ENCODE data around the gene NELL1.

NELL1 gene

DNA sequence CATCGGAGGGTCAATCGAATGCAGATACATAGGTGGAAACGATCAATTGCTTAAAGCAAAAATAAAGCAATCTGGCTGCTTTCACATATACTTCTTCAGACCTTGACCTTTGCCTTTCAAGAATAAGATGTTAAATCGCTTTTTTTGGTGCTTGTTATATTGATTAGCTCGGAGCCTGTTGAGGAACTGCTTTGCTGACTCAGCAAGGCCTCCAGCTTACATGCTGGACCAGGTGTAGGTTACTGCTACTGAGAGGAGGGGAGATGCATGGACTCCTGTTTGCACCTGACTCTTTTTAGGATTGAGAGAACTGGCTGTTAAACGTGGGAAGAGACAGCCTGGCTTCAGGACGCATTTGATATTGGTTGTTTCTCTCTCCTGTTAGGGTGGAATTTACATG, 31.3 kb upstream of the NELL1 start:
- Histone ChIP-seq H3K4me1 (ENCODE audit: control insufficient read depth in 1 of 2, insufficient read depth in 2 of 2, low read length in 2 of 2) (no peaks in the 10 kb centered on the region), H3K27me3 (ENCODE audit: low read depth, low read length) (no peaks in the 10 kb centered on the region), H3K27ac (ENCODE audit: low read length) (no peak overlapping the region), H3K4me3 (ENCODE audit: low read depth in 1 of 2, low read length in 2 of 2) (no peak overlapping the region), H3K9me3 (ENCODE audit: control insufficient read depth in 1 of 2, low read length in 2 of 2) (no peaks in the 10 kb centered on the region), H3K36me3 (ENCODE audit: control insufficient read depth in 1 of 2, insufficient read depth in 2 of 2, low read length in 2 of 2) (no peaks in the 10 kb centered on the region)

GRCh38 chr11:20639688-20640087, 29.7 kb upstream of the NELL1 start:
- H3K4me1 ChIP-seq (ENCODE audit: control insufficient read depth in 1 of 2, insufficient read depth in 2 of 2, low read length in 2 of 2): no peaks in the 10 kb centered on the region
- H3K36me3 ChIP-seq (ENCODE audit: control insufficient read depth in 1 of 2, insufficient read depth in 2 of 2, low read length in 2 of 2): no peaks in the 10 kb centered on the region
- H3K27ac ChIP-seq (ENCODE audit: low read length): no peak overlapping the region
- H3K4me3 ChIP-seq (ENCODE audit: low read depth in 1 of 2, low read length in 2 of 2): no peak overlapping the region
- H3K27me3 ChIP-seq (ENCODE audit: low read depth, low read length): no peaks in the 10 kb centered on the region
- no peaks in the 10 kb centered on the region for H3K9me3 ChIP-seq (ENCODE audit: control insufficient read depth in 1 of 2, low read length in 2 of 2)

GRCh38 chr11:20640401-20640800, 29.0 kb upstream of the NELL1 start:
- Histone ChIP-seq H3K27ac (ENCODE audit: low read length) (no peak overlapping the region), H3K9me3 (ENCODE audit: control insufficient read depth in 1 of 2, low read length in 2 of 2) (no peaks in the 10 kb centered on the region), H3K4me1 (ENCODE audit: control insufficient read depth in 1 of 2, insufficient read depth in 2 of 2, low read length in 2 of 2) (no peaks in the 10 kb centered on the region), H3K36me3 (ENCODE audit: control insufficient read depth in 1 of 2, insufficient read depth in 2 of 2, low read length in 2 of 2) (no peaks in the 10 kb centered on the region), H3K27me3 (ENCODE audit: low read depth, low read length) (no peaks in the 10 kb centered on the region), H3K4me3 (ENCODE audit: low read depth in 1 of 2, low read length in 2 of 2) (no peak overlapping the region)

GRCh38 chr11:20644360-20644759, 25.0 kb upstream of the NELL1 start:
- Histone ChIP-seq H3K4me1 (ENCODE audit: control insufficient read depth in 1 of 2, insufficient read depth in 2 of 2, low read length in 2 of 2) (no peaks in the 10 kb centered on the region), H3K9me3 (ENCODE audit: control insufficient read depth in 1 of 2, low read length in 2 of 2) (no peaks in the 10 kb centered on the region), H3K36me3 (ENCODE audit: control insufficient read depth in 1 of 2, insufficient read depth in 2 of 2, low read length in 2 of 2) (no peaks in the 10 kb centered on the region), H3K4me3 (ENCODE audit: low read depth in 1 of 2, low read length in 2 of 2) (no peak overlapping the region), H3K27ac (ENCODE audit: low read length) (no peak overlapping the region), H3K27me3 (ENCODE audit: low read depth, low read length) (no peaks in the 10 kb centered on the region)

GRCh38 chr11:20647976-20648565, 21.3 kb upstream of the NELL1 start:
- no peaks in the 10 kb centered on the region for H3K36me3 ChIP-seq (ENCODE audit: control insufficient read depth in 1 of 2, insufficient read depth in 2 of 2, low read length in 2 of 2)
- no peak overlapping the region for H3K4me3 ChIP-seq (ENCODE audit: low read depth in 1 of 2, low read length in 2 of 2)
- H3K9me3 ChIP-seq (ENCODE audit: control insufficient read depth in 1 of 2, low read length in 2 of 2): no peaks in the 10 kb centered on the region

DNA sequence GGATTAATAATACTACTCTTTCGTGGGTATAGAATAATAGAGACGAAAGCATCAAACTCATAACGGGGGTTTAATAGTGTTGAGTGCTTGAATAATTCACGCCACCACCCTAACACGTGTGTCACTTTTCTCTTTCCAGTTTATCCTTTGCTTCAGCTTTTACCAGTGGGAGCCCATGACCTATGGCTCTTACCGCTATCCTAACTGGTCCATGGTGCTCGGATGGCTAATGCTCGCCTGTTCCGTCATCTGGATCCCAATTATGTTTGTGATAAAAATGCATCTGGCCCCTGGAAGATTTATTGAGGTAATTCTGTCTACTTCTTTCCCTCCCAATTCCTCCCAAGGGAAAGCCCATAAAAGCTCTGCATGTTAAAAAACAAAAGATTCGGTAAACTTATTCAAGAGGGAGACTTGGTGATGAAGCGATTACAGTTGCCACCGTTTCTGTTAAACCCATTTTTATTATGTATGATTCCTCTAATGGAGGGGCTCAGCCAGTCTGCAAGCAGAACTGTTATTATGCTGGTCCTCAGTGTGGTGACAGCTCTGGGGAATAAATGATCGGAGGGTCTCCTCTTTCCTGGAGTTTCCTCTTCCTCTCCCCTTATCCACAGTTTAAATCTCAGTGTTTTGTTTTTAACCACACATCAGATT, 17.1 kb upstream of the NELL1 start:
- Histone ChIP-seq H3K4me3 (ENCODE audit: low read depth in 1 of 2, low read length in 2 of 2) (no peak overlapping the region), H3K27me3 (ENCODE audit: low read depth, low read length) (no peaks in the 10 kb centered on the region), H3K9me3 (ENCODE audit: control insufficient read depth in 1 of 2, low read length in 2 of 2) (no peaks in the 10 kb centered on the region), H3K27ac (ENCODE audit: low read length) (no peak overlapping the region), H3K4me1 (ENCODE audit: control insufficient read depth in 1 of 2, insufficient read depth in 2 of 2, low read length in 2 of 2) (no peaks in the 10 kb centered on the region), H3K36me3 (ENCODE audit: control insufficient read depth in 1 of 2, insufficient read depth in 2 of 2, low read length in 2 of 2) (no peaks in the 10 kb centered on the region)

More at GRCh38 chr11:20647976-20648565, 21.3 kb upstream of the NELL1 start:
- Histone ChIP-seq H3K27me3 (ENCODE audit: low read depth, low read length) (no peaks in the 10 kb centered on the region), H3K4me1 (ENCODE audit: control insufficient read depth in 1 of 2, insufficient read depth in 2 of 2, low read length in 2 of 2) (no peaks in the 10 kb centered on the region), H3K27ac (ENCODE audit: low read length) (no peak overlapping the region)

DNA sequence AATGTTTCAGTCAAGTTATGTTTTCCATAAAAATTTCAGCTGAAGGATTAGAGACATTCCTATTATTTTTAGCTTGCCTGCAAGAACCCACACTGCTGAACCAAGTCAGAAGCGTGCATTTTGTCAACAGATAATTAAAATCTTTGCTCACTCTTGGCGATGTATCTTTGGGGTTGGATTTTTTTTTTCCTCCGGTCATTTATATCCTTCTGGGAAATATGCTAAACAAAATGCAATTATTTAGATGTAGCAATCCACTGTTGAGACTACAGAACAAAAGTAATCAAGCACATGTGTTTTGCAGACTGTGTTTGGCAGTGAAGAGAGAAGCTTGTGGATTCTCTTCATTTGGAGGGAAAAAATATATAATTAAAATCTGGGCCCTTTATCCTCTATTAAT, 15.3 kb upstream of the NELL1 start:
- Histone ChIP-seq H3K27ac (ENCODE audit: low read length) (no peak overlapping the region), H3K36me3 (ENCODE audit: control insufficient read depth in 1 of 2, insufficient read depth in 2 of 2, low read length in 2 of 2) (no peaks in the 10 kb centered on the region), H3K4me3 (ENCODE audit: low read depth in 1 of 2, low read length in 2 of 2) (no peak overlapping the region), H3K4me1 (ENCODE audit: control insufficient read depth in 1 of 2, insufficient read depth in 2 of 2, low read length in 2 of 2) (no peaks in the 10 kb centered on the region), H3K9me3 (ENCODE audit: control insufficient read depth in 1 of 2, low read length in 2 of 2) (no peaks in the 10 kb centered on the region), H3K27me3 (ENCODE audit: low read depth, low read length) (no peaks in the 10 kb centered on the region)

- no peak overlapping the region for H3K27ac ChIP-seq (ENCODE audit: low read length)
- no peaks in the 10 kb centered on the region for H3K4me1 ChIP-seq (ENCODE audit: control insufficient read depth in 1 of 2, insufficient read depth in 2 of 2, low read length in 2 of 2)
- no peak overlapping the region for H3K4me3 ChIP-seq (ENCODE audit: low read depth in 1 of 2, low read length in 2 of 2)
- no peaks in the 10 kb centered on the region for H3K27me3 ChIP-seq (ENCODE audit: low read depth, low read length)
- H3K36me3 ChIP-seq (ENCODE audit: control insufficient read depth in 1 of 2, insufficient read depth in 2 of 2, low read length in 2 of 2): no peaks in the 10 kb centered on the region
- H3K9me3 ChIP-seq (ENCODE audit: control insufficient read depth in 1 of 2, low read length in 2 of 2): no peaks in the 10 kb centered on the region
Observed at GRCh38 chr11:20656901-20657300, 12.5 kb upstream of the NELL1 start.

GRCh38 chr11:20658135-20658534, 11.3 kb upstream of the NELL1 start:
- Histone ChIP-seq H3K4me3 (ENCODE audit: low read depth in 1 of 2, low read length in 2 of 2) (no peak overlapping the region), H3K9me3 (ENCODE audit: control insufficient read depth in 1 of 2, low read length in 2 of 2) (peaks cover 0 to 4% of the 10 kb centered on the region in 2 donors), H3K36me3 (ENCODE audit: control insufficient read depth in 1 of 2, insufficient read depth in 2 of 2, low read length in 2 of 2) (no peaks in the 10 kb centered on the region), H3K4me1 (ENCODE audit: control insufficient read depth in 1 of 2, insufficient read depth in 2 of 2, low read length in 2 of 2) (no peaks in the 10 kb centered on the region), H3K27me3 (ENCODE audit: low read depth, low read length) (no peaks in the 10 kb centered on the region), H3K27ac (ENCODE audit: low read length) (no peak overlapping the region)

DNA sequence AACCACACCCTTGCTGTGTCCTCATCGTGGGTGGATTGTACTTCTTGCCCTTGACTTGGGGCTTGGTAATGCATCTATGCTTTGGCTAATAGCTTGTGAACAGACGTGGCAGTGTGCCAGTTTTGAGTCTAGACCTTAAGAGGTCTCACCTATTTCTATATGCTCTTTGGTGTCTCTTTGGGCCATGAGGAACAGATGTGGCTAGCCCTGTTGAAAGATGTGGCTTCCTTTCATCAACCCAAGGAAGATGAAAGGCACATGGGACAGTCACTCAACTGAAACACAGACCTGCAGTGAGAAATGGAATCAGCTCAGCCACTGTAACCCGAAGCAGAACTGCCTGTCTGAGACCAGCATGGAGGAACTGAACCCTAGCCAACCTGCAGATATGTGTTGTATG, 7.9 kb upstream of the NELL1 start:
- H3K4me3 ChIP-seq (ENCODE audit: low read depth in 1 of 2, low read length in 2 of 2): no peak overlapping the region

DNA sequence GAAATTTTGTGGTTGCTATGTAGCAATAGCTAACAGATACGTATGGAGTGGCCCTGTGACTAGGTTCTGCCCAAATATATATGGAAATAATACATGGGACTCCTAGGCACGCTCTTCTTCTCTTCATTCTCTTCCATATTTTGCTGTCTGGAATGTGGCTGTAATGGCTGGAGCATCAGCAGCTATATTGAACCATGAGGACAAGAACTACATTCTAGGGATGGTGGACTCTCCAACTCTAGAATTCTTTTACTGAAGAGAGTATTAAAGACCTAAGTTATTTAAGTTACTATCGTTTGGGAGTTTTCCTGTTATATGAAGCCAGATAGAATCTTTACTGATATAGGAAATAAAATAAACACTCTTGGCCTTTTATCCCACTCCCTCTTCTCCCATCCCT, 7.5 kb upstream of the NELL1 start:
- Histone ChIP-seq H3K27ac (ENCODE audit: low read length) (no peak overlapping the region), H3K27me3 (ENCODE audit: low read depth, low read length) (no peaks in the 10 kb centered on the region), H3K9me3 (ENCODE audit: control insufficient read depth in 1 of 2, low read length in 2 of 2) (peaks cover 0 to 4% of the 10 kb centered on the region in 2 donors), H3K36me3 (ENCODE audit: control insufficient read depth in 1 of 2, insufficient read depth in 2 of 2, low read length in 2 of 2) (no peaks in the 10 kb centered on the region), H3K4me1 (ENCODE audit: control insufficient read depth in 1 of 2, insufficient read depth in 2 of 2, low read length in 2 of 2) (no peaks in the 10 kb centered on the region), H3K4me3 (ENCODE audit: low read depth in 1 of 2, low read length in 2 of 2) (no peak overlapping the region)

More for the DNA sequence above, 7.9 kb upstream of the NELL1 start:
- Histone ChIP-seq H3K9me3 (ENCODE audit: control insufficient read depth in 1 of 2, low read length in 2 of 2) (peaks cover 0 to 4% of the 10 kb centered on the region in 2 donors), H3K4me1 (ENCODE audit: control insufficient read depth in 1 of 2, insufficient read depth in 2 of 2, low read length in 2 of 2) (no peaks in the 10 kb centered on the region), H3K27me3 (ENCODE audit: low read depth, low read length) (no peaks in the 10 kb centered on the region), H3K36me3 (ENCODE audit: control insufficient read depth in 1 of 2, insufficient read depth in 2 of 2, low read length in 2 of 2) (no peaks in the 10 kb centered on the region), H3K27ac (ENCODE audit: low read length) (no peak overlapping the region)

All from muscle layer of duodenum (tissue), 2 donors.